HT-29 (cell line): Measurements from ENCODE around the gene CCDC91. TPM values are rescaled to one million over a fixed set of nuclear protein-coding genes. Genes with fewer than 3 reads are reported as not detected.
"Not testable (repeated sequence)": the region's sequence is repeated elsewhere in the genome, so short reads cannot be mapped to it uniquely, and the experiment has no call there.

Experiments
- DNase-seq: peaks from one replicate; pipeline ENCODE4 v3.0.0-alpha.2; 2015; ENCODE audit warnings: low spot score
- total RNA-seq: library from RNA; depleted of rRNA; stranded (reverse); fragments of >200 nt; shearing (Covaris generic); gene quantifications from 2 replicates; pipeline ENCODE4 v1.2.3, GENCODE V29; 2014

CCDC91 gene
- total RNA-seq, 1 experiment from 2014 or later = 10.1 TPM

DNA sequence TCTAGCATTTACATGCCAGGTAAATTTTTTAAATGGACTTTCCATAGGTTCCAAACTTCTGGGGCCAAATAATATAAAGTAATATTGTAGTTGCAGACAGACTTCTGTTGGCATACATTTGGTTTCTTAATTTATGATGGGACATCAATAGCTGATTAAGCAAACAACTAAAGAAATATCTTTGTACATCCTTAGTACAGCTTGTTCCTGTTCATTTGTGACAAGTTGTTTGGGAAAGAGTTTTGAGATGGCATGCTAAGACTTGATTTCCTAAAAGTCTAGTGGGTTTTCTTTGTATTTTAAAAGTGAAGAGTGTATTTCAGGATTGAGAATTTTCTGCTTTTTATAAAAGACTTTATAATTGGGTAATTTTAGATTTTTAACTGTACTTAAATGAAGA lies 41.0 kb downstream of the CCDC91 start:
- no peak for DNase-seq

DNA sequence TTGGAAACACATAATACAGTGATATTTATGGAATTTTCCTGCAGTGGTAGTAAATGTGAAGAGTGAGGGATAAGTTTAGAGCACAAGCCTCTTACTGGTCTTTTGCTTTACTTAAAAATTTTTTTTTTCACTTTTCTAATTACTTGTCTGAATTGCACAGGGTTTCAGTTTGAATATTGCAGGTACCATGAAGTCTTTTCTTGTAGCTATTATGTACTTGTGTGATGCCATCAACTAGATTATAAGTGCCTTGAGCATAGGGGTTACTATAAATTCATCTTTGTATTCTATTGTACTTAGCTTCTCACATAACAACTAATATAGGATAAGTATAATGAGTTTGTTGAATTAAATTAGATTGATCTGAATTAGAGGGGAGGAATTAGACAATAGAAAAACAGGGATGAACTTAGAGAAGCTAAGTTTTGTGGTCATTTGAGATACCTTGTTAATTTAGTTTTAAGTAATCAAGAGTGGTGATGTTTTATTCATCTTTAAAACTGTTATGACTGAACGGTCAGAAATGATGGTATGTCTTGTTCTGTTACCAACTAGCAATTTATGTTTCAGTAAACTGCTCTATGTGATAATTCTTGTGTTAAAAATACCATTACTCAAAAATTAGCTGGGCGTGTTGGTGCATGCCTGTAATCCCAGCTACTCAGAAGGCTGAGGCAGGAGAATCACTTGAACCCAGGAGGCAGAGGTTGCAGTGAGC lies 42.1 kb downstream of the CCDC91 start:
- no peak for DNase-seq

DNA sequence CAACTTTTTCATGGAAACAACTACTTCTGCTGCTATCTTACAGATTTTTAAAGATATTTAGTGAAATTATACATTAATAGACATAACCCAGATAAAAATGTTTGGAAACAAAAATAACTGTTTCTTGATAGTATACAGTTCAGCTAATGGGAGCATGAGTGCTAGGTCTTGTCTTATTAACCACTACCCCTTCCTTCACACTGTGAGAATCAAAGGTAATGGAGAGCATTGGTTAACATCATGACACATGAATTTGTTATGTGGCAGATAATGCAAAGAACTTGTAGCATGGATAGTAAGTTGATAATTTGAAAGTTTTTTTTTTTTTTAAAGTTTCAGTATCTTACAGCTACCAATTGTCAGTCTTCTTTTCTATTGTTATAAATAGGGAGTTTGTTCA lies 44.2 kb downstream of the CCDC91 start:
- DNase-seq = no peak

DNA sequence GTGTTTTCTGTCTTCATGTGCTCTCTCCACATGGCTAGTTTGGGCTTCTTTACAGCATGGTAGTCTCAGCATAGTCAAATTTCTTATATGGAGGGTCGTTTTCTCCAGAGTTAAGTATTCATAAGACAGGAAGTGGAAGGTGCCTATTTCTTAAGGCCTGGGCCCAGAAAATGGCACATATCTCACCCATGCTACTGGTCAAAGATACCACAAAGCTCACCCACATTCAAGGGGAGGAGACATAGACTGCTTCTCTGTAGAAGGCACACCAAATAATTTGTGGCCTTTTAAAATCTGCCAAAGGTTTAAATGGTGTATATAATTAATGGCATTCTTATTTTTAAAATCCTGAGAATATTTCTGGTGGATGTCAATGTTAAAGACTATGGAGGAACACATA lies 44.8 kb downstream of the CCDC91 start:
- DNase-seq = no peak

DNA sequence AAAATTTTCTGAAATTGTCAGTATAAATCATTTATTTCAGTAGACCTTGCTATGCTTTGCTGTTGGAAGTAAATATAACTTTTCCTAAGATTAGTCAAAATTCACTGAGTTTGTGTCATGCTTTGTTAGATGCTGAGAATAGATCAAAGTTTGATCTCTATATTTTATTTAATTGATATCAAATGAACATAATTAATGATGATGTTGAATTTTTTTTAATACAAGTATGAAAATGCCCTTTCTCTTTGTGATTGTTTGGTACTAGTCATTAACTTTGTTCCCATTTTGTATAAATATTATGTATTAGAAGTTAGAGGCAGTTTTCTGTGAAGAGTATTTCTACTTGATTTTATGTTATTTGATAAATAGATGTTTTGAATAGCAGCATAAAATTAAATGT lies 45.7 kb downstream of the CCDC91 start:
- no peak for DNase-seq

DNA sequence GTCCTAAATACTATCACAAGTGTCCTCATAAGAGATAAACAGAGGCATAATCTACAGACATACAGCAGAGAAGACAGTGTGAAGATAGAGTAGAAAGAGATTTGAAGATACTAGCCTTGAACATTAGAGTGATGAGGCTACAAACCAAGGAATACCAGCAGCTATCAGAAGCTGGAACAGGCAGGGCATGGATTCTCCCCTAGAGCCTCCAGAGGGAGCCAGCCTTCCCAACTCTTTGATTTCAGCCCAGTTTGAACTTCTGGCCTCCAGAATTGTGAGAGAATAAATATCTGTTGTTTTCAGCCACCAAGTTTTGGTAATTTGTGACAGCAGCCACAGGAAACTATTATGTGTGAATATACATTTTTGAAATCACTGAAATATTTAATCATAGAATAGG lies 47.2 kb downstream of the CCDC91 start:
- DNase-seq = peak; percentile 31

DNA sequence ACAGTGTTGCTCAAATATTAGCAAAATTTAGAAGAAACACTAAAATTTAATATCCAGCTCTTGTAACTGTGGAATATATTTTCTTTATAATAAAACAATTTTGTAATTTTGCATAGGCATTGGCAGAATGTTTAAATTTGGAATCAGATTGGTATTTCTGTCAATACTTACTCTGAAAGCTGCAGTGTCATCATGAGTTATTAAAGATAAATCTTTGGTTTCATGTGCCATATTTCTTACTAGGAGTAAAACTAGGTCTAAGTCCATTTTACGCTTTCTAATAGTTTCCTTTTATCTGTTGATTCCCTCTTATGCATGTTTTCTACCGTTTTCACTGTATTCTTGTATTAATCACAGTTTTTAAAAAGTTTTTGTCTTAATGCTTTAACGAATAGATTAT lies 49.7 kb downstream of the CCDC91 start:
- no peak for DNase-seq

DNA sequence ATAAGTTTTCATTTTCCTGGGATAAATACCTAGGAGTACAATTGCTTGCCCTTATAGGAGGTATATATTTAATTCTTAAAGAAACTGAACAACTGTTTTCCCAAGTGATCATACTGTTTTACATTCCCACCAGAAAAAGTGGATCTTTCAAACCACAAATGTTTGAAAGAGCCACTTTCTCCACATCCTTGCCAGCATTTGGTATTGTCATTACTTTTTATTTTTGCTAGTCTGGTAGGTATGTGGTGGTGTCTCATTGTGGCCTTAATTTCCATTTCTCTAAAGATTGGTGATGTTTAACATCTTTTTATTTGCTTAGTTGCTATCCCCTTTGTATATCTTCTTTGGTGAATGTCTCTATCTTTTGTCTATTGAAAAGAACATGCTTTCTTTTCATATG lies 50.6 kb downstream of the CCDC91 start:
- no peak for DNase-seq

DNA sequence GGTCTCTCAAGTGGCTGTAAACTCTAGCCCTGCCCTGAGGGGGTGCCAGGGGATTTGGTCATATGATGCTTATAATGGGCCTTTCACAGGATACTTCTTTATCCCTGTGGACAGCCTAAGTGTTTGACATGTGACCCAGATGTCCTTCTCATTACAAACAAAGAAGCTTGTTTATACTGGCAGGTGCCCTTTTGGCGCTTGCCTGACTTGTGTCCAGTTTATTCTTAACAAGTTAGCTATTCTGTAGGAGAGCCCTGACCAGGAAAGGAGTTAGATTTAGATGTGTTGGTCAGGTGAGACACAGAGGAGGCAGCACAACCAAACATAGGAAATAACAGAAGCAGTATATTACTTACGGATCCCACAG lies 51.9 kb downstream of the CCDC91 start:
- no peak for DNase-seq

DNA sequence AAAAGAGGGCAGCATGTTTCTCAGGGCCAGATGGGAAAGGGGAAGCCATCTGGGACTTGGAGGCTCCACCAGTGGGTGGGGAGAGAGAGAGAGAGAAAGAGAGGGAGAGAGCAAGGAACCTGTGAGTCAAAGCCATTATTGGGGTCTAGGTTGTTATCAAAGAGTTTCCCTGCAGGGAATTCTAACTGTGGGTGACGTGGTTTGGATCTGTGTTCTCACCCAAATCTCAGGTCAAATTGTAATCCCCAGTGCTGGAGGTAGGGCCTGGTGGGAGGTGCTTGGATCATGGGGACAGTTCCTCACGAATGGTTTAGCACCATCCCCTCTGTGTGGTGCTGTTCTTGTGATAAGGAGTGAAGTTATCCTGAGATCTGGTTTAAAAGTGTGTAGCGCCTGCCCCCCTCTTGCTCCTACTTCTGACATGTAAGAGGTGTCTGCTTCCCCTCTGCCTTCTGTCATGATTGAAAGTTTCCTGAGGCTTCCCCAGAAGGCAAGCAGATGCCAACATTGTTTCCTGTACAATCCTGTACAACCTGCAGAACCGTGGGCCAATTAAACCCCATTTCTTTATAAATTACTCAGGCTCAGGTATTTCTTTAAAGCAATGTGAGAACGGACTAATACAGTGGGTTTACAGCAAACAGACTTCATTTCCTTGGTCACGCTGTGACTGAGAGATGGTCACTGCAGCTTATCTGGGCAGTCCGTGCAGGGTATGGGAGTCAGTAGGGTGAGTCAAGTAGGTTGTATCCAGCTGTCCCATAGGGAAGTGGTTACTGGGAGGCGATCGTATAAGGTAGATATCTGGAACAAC lies 52.4 kb downstream of the CCDC91 start:
- DNase-seq = peak; percentile 70

DNA sequence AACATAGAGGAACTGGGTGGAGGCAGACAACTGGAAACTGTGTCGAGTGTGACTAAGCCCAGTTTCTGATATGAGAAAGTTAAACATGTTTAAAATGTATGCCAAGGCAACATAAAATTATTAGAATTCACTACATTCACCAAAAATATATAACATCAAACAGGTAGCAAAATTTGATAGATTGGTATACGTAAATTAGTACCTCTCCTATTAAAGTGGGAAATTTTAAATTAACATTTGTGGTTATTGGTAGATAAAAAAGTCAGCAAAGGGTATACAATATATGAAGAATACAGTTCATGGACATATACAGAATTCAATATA lies 53.0 kb downstream of the CCDC91 start:
- no peak for DNase-seq

DNA sequence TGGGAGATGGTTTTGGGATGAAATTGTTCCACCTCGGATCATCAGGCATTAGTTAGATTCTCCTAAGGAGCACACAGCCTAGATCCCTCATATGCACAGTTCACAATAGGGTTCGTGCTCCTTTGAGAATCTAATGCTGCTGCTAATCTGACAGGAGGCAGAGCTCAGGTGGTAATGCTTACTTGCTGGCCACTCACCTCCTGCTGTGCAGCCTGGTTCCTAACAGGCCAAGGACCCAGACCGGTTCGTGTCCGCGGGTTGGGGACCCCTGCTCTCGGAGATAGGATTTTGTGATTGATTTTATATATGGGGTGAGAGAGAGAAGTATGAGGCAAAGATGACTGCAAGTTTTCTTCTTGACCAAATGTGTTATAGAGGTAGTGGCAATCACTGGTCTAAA lies 57.5 kb downstream of the CCDC91 start:
- no peak for DNase-seq

DNA sequence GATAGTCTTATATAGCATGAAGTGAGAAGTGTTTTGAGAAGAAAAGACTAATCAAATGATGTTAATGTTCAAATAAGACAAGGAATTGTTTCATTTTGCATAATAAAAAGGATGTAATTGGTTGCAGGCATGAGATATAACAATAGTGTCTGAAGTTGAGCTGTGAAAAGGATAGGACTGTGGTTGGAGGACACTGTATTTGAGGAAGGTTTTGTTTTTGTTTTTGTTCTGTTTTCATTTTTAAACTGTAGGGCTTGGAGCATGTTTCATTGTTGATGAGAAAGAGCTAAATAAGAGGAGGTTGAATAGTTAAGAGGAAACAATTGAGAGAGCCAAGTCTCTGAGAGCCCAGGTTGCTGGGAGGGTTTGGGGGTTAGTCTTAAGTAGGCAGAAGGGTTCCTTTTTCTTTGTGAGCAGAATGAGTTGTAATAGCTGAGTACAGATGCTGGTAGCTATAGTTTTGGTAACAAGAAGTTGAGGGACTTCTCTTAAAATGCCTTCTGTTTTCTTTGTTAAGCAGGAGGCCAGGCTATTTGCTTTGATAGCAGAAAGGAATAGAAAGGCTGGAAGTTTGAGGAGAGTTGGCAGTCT lies 58.4 kb downstream of the CCDC91 start:
- DNase-seq = no peak

DNA sequence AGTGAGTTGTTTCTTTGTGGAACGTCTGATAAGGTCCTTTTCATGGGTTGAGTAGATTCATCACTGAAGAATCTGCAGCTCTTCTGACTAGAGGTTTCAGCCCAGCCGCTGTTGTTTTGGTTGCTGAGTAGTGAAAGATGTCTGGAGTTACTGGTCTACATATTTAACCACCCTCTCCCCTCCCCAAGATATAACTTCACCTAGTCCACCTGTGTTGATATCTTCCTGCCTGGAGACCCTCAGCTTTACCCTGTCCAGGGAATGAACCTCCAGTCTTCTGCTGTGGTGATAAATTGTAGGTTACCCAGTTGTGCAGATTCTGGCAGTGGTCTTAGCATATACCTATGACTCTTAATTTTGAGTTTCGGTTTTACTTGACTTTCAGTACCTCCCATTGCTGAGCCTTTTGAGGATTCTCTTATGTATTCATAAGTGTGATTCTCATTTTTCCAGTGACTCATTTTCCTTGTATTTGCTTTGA lies 62.9 kb downstream of the CCDC91 start:
- no peak for DNase-seq

DNA sequence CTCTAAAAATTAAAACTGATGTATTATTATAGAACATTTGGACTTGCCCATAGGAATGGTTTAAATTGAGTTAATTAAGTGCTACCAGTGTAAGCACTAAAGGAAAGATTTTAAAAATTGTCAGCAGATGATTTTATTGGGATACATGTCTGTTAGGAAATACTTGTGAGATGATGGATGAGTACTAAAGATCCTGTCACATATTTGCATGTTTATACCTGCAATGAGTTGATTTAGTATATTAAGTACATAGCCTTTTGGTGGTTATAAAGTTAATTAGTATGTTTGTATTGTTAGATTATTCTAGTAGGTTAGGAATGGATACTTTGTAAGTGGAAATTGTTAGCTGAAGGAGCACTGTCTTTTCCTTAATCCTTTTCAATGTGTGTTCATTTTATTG lies 67.2 kb downstream of the CCDC91 start:
- DNase-seq = no peak

DNA sequence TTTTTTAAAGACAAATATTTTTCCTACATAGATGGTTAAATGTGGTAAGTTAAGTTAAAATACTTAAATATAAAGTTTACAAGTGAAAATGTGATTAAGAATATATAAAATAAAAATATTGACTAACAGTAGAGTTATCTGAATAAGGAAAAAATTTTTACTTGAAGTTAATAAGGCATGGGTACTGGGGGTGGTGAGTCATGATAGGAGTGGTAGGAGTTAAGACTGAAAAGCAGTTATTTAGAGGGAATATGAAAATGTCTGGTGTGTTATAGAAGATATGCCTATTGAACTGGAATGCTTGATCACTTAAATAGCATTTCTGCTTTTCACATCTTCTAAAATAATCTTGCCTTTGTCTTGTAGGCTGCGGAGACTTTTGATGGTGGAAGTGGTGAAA lies 68.7 kb downstream of the CCDC91 start:
- no peak for DNase-seq

DNA sequence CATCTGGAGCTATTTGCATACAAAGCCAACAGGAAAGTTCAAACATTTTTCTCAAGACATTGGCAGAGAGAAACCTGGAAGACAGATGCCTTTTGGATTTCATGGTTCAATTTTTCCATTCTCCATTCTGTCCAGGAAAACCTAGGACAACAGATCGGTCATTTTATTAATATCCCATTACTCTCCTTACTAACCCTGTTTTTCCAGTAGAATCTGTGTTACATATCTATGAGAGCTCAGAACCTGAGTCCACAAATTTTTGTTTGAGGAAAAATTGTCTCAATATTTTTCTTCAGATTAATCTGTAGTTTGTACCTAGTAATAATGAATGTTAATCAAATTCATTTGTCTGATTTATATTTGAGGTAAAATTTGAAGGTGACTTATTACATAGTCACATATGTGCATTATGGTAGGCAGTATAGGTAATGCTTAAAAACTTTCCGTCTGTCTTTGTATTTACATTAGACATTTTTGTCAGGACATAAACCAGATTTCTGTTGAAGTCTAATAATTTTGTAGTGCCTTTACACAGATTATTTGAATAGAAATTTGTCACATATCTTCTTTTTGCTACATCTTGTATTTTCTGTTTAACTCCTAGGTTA lies 75.3 kb downstream of the CCDC91 start:
- DNase-seq = no peak

DNA sequence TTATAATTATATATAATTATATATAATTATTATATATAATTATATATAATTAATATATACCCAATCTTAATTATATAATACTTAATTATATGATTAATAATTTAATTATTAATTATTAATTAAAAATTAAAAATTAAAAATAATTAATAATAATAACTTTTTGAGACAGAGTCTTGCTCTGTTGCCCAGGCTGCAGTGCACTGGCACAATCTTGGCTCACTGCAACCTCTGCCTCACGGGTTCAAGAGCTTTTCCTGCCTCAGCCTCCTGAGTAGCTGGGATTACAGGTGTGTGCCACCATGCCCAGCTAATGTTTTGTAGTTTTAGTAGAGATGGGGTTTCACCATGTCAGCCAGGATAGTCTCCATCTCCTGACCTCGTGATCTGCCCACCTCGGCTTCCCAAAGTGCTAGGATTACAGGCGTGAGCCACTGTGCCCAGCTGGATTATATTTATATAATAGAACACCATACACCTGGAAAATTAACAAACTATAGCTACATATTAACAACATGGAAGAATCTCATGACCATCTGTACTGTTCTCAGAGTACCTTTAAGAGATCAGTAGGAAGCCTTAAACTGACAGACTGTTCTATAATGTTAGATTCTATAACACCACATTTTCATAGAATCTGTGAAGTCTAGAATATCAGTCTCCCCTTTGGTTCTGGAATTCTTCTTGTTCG lies 77.8 kb downstream of the CCDC91 start:
- not testable (repeated sequence) for DNase-seq

DNA sequence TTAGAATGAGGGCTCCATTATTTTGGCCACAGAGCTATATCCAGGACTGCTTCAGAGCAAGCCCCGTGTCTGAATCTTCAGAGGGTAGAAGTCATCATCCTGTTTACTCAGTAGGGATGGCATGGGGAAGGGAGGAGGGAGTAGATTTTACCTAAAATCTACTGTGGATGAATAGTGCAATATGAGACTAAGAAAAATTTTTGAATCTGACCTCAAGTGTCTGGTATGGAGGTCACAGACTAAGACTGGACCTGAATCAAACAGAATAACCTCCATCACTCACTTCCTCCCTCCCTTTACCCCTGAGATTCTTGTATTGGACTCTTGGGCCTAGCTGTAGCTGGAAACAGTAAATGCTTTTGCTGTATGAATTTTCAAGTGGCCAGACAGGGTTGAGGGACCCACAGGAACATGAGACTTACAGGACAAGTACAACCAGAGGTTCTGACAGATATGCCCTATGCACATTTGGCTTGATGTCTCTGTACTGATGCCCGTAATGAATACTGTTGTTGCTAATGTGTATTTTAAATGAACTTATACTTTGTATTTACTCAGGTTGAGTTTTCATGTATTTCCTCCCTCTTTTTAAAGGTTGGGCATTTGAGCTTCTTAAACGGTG lies 78.5 kb downstream of the CCDC91 start:
- DNase-seq = no peak

DNA sequence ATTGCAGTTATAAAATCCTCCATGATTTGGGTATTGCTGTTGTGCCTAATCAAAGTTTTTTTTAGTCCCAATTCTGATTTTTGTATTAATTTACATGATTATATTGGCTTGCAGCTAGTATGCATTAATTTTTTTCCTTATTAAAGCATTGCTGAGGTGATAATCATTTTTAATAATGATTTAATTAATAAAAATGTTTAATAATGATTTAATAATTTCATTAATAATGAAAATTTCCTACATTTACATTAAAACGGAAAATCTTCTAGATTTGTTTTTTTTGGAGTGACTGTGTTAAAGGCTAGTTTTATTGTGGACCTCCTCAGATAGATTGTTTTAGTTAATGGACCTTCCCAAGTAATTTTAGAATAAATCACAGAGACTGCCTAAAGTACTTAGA lies 79.6 kb downstream of the CCDC91 start:
- DNase-seq = no peak

DNA sequence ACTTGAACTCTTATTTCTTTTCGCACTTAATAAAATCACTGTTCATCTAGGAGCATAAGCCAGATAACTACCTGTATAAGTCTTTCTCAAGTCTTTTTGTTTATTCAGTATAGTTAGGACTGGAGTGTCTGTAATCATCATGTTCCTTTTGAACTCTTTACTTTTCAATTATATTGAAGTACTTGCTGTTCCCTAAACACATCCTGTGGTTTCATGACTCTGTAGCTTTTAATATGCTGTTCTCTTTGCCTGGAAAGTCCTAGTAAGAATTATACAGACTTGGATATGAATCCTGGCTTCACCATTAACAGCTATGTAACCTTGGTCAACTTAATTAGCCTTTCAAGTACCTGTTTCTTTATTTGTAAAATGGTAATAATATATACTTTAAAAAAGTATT lies 88.2 kb downstream of the CCDC91 start:
- DNase-seq = no peak
